ENCODE measurements around the gene RPIA.

RPIA gene

DNA sequence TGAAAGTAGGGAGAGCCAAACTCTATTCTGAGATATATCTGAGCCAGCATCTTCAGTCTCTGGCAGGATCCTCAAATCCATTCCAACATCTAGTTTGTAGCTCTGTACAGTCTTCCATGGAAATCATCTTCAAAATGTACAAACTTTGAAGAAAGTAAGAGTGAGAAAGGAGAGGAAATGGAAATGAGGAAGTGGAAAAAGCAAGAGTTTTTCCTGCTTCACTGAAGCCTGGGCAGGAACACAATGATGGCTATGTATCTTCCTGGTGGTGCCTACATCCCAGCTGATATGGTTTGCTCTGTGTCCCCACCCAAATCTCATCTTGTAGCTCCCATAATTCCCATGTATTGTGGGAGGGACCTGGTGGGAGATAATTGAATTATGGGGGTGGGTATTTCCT lies 4.1 kb upstream of the RPIA start:
- no peak for DNase-seq

DNA sequence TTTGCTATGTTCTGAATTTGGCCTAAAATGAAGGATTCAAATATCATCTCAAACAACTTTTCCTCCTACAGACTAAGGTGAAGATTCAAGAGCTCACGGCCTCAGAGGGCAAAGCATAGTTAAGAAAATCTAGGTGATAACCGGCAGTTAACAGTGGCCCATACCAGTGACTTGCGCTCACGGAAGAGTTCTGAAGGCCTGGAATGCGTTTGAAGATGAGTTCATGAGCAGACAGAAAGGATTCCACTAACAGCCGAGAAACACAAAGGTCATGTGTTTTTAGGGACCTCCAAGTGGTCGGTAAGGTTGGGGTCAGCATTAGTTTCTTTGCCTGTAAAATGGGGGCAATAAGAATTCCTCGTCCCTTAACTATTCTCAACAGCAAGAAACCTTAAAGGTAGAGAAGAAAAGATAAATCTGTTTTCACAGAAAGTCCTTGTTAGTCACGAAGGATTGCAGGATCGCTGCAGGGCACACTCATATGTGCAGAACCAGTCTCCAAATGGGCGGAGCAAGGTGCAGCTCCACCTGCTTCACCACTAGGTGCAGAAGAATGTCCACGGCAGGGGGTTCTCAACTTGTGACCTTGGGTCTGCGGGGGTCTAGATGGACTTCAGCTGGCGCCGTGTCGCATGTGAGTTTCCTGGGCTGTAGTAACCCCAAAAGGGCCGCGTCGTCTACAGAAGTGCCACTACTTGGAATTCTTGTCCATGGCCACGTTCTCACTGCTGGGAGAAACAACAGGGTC lies 708 bp upstream of the RPIA start:
- DNase-seq, result peak; percentile 30 to 44

DNA sequence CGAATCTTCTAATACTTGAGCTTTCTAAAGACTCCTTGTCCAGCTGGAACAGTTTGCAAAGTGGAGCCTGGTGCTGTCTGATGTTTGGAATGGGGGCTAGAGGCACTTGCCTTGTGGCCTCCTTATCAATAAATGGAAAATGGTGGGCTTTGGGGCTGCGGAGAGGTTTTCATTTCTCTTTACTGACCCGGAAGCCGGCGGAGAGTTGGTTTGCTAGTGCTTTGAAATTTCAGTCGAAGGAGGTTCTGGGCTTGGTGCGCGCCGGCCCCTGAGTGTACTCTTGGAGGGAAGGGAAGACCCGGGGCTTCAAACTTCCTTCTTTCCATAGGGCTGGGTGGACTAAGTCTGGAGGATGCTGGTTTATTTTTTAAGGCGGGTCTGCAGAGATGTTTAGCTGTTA lies 714 bp downstream of the RPIA start:
- DNase-seq, result peak; percentile 11 to 34

DNA sequence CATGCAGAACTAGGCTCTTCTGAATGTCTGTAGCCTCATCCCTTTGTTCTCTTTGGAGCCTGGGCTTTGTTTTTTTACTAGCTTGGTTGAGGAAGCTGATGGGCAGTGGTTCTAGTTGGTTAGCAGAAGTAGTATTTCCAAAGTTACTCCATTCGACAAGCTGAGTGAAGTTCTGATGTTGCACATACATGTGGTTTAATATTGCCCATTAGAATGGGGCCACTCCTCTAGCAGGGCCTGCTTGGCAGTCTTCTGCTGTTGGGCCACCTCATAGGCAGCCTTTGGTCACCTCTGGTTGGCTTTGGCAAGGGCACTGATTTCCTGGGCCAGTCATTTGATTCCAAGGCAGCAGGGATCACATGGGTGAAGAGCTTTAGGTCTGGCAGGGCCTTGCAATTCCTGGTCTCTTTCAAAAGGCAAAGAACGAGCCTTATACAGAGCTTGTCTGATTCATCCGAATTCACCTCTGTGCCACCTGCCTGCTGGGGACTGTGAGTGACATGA lies 2.5 kb downstream of the RPIA start:
- DNase-seq, result no peak

DNA sequence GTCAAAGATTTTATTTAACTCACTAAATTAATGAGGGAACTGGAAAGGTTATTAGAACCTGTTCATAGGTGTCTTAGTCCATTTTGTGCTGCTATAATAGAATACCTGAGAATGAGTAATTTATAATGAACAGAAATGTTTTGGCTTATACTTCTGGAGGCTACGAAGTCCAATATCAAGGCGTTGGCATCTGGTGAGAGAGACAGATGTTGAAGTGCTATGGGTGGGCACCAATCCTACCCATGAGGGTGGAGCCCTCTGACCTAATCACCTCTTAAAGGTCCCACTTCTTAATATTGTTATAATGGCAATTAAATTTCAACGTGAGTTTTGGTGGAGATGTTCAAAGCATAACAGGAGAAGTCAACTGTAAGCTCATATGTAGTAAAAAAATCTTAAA lies 5.1 kb downstream of the RPIA start:
- no peak for DNase-seq

DNA sequence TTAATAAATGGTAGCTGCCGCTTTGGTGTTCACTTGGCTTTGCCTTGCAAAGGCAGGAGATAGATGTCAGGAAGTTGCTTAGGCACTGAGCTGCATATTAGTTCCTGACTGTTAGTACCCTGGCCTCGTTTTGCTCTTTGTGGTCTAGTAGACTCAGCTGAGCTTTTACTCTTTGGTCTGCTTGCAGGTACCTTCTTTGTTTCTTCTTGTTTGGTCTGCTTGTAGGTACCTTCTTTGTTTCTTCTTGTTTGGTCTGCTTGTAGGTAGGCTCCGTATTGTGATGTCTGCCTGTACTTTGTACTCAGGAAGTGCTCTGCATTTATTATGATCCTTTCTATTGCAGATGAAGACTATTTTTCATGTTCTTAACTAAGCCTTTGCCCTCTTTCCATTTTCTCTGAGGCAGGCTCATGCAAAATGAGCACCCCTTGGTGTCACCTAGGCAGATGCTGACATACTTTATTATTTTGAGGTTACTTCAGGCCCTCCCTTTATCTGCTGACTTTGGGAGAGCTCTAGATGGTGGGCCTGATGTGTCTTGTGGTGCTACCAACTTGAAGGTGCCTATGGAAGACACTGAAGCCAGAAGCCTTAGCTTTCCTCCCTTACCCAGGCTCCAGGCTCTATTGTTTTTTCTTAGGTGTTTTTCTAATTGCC lies 6.0 kb downstream of the RPIA start:
- DNase-seq, result no peak

DNA sequence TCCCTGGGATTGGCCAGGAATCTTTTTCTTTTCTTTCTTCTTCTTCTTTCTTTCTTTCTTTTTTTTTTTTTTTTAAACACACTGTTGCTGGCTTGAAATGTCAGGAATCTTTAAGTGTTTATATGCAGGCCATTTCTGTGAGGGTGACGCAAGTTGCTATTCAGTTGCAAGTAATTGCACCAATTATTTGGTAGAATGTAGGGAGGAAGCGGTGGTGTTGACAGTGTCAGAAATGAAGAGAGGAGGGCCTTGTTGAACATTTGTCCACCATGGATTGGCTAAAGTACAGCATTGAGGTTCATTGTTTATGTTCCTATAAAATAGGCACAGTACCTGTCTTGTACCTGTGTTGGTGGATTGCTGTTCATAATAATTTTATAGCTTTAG lies 6.5 kb downstream of the RPIA start:
- DNase-seq, result no peak

DNA sequence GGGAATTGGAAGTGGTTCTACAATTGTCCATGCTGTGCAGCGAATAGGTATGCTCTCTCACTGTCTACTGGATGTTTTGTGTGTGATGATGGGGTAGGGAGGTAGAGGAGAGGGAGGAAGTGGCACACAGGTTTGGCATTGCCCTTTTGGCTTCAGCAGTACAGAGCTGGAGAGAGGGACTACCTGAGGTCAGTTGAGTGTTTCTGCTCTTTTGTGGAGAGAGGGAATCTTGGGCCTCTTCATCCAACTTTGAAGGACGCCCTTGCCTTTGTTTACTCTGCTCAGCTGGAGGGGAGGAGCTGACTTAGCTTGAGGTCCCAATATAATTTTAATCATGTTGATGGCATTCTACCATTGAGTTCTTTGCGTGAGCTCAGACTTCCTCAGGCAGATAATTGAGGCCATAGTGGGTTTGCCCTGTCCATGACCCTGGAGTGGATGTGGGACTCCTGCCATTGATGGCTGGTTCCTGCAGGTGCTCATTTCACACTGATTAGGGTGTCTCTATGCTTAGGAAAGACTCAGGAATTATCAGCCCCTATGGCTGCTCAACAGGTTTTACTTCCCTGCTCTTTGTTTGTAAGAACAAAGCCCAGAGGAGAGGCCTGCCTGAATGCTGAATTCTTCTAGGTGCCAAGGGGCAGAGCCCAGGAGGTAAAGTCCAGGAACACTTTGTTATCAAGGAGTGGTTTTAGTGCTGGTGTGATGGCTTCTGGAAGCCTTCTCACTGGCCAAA lies 7.2 kb downstream of the RPIA start:
- no peak for DNase-seq

DNA sequence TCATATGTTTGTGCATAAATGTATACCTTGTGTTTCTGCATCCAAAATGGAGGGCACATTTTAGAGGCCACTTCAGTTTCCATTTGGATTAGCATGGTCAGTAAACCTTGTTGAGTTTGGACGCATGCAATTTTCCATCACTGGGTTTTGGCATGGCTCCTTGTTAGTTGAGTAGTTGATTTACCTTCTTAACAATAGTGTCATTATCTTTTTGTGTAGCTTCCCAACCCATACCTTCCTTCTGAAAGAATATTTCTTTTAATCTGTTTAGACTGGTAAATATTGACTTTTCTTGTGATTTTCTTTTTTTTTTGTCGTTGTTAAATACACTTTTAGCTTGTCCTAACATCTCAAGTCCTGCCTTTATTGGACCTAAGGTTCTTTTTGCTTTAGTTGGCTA lies 15.5 kb downstream of the RPIA start:
- no peak for DNase-seq

DNA sequence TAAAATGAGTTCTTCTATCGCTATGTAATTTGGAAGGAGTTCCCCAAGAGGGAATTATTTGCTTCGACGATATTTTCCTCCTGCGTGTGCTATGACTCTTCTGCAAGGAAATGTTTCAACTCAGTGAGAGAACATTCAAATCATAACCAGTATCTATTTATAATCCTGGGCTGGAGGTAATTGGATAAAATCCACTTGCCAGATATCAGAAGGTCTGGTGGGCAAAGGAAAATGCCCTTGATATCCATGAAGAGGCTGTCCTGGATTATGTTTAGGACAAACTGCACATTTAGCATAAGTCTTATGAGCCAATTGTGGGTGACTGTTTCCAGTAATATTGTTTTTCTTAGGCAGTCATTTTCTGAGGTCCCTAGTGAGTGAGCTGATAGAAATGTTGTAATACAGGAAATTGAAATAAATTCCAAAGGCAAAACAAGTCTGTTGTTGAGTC lies 17.7 kb downstream of the RPIA start:
- no peak for DNase-seq

DNA sequence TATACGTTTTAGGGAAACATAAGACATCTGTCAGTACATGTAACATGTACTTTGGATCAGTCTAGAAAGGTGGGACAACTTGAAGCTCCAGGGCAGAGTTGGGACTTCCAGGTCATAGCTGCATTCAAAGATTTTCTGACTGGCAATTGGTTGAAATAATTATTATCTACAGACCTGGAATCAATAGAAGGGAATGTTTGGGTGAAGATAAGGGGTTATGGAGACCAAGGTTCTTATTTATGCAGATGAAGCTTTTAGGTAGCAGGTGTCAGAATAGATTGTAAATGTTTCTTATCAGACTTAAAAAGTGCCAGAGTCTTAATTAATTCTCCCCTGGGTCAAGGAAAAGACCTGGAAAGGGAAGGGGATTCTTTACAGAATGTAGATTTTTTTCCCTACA lies 19.8 kb downstream of the RPIA start:
- DNase-seq, result no peak

DNA sequence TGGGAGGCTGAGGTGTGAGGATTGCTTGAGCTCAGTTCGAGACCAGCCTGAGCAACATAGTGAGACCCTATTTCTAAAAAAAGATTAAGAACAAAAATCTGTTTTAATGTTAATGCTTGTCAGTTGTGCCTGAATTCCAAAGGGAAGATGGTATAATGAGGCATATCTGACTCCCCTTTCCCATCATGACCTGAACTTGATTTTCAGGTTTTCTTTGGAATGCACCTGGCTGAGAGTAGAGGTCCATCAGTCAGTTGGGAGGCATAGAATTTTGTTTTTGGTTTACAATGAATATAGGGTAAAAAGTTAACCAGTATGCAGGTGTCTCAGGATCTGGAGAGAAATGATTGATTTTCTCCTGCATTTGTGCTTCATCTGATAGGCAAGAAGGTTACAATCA lies 20.4 kb downstream of the RPIA start:
- DNase-seq, result no peak

DNA sequence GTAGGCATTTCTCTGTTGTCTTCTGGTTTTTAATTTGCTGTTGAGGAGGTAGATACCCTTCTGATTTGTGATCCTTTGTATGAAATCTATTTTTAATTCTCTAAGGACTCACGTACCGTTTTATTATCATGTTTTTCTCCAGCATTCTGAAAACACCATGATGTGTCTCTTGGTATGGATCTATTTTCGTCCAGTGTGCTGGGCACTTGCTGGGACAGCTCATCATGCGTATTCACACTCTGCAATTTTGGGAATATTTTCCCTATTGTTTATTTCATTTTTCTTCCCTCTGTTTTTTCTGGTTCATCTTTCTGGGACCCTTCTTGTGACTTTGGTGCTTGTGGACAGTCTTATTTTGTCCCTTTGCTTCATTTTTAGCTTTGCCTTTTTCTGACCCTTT lies 21.9 kb downstream of the RPIA start:
- no peak for DNase-seq

DNA sequence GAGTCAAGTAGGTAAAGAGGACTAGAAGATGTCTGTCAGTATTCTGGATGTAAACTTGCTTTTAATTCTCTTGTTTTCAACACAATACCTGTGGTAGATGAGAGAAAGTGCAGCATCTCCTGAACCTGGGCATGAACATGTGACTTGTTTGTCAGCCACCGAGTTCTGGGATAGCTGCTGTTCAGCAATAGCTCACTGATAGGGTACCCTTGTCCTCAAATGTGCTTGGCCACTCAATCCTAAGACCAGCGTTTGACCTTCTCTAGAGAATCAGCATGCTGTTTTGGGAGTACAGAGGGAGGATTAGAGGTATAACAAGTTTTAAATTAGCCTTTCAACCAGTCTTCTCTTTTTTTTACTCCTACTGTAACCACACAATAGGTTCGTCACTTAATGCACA lies 23.2 kb downstream of the RPIA start:
- no peak for DNase-seq

DNA sequence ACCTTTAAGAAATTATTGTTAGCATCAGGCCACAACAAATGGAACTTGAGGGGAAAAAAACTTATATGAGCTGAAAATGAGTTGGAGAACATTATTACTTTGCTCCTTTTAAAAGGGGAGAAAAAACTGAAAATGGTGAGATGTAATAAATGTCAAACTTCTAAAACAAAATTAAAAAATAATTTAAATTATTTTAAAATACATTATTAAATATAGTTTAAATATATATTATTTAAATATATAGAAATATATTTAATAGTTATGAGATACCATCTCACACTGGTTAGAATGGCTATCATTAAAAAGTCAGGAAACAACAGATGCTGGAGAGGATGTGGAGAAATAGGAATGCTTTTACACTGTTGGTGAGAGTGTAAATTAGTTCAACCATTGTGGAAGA lies 28.9 kb downstream of the RPIA start:
- DNase-seq, result no peak

DNA sequence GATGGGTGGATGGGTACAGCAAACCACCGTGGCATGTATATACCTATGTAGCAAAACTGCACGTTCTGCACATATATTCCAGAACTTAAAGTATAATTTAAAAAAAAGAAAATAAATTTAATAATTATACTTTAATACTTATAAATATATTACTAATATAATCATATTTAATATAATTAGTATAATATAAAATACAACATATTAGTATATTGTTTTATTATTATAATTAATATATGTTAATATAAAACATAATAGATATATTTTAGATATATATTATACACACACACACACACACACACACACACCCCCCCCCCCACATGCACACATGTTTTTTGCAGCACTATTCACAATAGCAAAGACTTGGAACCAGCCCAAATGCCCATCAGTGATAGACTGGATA lies 29.8 kb downstream of the RPIA start:
- no peak for DNase-seq

DNA sequence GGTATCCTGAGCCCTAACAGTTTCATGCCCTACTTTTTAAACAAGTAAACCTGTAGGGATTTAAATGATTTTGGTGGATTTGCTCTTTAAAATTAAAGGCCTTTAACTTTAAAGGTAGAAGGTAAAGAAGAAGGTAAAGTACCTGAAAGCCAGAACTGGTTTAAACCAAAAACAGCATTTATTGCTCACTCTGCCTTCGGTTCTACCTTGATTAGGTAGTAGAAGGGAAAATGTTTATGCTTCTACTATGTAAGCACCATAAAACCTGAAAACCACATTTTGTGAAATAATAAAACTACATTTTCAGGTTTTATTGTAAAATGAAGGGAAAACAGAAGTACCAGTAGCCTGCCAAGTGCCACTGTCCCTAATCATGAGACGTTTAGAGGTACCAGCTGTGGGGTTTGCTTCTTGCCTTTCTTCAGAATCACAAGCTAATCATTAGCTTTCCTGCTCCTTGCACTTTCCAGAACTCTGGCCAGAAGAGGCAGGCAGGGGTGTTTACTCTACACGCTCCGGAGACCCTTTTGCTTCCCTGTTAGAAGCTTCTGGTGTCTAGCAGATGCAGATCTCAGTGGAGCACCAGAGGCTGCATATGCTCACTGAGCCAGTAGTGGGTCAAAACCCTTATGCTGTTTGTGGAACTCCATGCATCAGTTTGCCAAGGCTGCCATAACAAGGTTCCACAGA lies 33.3 kb downstream of the RPIA start:
- no peak for DNase-seq

DNA sequence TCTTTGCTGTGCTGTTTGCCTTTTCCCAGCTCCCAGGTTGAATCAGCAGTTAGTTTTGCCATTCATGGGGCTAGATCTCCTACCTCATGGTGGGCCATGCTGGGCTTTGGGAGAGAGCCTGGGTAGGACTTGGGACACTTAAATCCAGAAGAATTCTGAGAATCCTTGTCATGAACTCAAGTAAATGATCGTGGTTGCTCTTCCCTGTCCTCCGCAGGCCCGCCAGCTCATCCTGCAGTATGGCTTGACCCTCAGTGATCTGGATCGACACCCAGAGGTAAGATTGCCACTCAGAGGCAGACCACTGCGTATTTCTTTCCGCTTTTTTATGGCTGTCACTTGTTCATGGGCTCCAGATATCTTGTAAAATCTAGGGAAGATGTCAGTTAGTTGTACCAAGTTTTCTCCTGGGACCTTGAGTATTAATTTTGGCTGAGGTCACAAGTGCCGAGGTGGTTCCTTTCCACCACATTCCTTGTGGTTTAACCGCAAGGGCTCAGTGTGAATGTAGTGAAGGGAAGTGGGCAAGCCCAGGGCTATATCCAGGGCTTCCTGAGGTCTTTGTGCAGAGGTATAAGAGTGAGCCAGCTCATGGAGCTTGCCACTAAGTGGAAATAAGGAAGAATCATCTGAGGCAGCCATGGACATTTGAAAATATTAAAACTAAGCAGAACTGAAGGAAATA lies 37.7 kb downstream of the RPIA start:
- no peak for DNase-seq

DNA sequence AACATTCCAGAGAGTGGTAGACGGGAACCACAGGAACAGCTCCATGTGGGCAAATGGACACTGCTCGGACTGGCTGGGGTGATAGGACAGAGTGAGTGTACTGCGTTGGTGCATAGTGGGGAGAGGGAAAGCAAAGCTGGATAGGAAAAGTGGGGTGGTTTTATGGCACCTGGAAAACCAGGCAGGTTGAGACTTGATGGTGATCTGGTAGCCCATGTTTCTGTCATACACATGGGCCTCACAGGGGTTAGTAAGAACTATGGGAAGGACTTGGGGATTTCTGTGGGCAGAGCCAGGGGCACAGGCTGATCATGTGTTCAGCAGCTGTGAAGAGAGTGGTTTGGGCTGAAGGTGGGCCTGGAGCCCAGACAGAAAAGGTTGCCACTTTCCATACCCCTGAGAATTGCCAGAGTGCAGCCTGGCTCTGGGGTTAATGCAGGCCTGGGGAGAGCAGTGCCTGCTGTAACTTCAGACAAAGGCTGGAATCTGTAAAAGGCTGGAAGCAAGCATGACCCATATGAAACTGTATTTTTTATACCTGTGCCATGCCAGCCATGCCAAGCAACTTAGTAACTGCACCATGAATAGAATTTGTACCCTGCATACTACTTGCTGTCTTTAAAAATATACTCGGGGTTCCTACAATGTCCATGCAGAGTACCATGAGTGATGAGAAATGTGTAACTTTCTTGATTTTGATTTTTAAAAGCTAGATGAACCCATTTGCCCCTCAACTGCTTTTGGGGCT lies 41.9 kb downstream of the RPIA start:
- DNase-seq, result no peak

DNA sequence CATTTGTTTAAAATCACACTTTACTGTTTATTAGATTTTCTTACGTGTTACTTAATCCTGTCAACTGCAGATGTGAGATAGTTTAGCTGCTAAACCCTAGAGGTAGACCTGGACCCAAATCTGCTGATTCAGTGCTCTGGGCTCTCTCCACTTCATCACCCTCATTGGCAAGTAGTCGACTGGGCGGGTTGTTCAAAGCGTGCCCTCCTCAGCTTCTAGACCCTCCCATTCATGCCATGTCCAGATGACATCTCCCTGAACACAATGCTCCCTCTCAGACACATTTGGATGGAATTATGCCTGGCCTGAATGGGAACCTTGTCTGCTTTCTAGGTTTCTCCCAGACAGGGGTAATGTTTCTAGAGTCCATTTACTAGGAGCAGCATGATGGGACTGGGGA lies 43.7 kb downstream of the RPIA start:
- no peak for DNase-seq

DNA sequence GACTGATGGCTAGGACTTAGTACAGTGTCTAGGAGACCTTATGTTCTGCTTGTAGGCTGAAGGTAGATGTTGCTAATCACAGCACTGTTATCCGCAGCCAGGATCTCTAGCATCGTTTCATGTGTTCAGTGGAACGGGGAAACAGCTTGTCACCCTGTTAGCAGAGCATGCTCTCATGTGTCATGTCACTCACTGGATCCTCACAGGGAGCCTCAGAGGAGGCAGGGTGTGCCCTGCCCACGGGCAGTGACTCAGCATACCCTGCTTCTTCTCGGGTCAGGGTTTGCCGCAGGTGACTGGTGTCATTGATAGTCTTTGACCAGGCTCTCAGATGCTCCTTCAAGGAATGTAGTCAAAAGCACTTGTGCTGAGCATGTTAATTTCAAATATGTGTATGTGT lies 44.4 kb downstream of the RPIA start:
- peak; percentile 18 to 34 for DNase-seq

DNA sequence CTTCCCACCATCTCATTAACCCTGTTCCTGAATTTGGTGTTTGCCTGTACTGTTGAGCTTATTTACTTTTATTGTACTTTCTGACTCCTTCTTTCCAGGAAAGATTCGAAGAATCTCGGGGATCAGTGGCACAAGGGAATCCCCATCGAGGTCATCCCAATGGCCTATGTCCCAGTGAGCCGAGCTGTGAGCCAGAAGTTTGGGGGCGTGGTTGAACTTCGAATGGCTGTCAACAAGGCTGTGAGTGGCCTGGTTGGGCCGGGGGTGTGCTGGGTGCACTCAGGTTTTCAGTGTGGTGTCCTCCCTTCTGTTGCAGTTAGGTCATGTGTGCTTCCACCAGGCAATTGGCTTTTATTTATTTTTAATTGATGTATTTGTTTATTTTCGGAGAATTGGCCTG lies 45.0 kb downstream of the RPIA start:
- DNase-seq, result no peak
